ENCODE data around the gene CNKSR3.

The CNKSR3 gene

GRCh38 chr6:154359161-154359574 is 151.3 kb downstream of the CNKSR3 start:
- no peaks in the 10 kb centered on the region for H3K4me1 ChIP-seq (ENCODE audit: low read depth, poor library complexity, severe bottlenecking)
- H2AFZ ChIP-seq (ENCODE audit: low read depth): no peak overlapping the region
- H3K9ac ChIP-seq: no peak overlapping the region
- no peak overlapping the region for H3K4me2 ChIP-seq
- H3K27ac ChIP-seq: no peak overlapping the region
- no peak overlapping the region for H3K4me3 ChIP-seq (IDR thresholded peaks at IDR 0.05; ENCODE audit: insufficient read depth, low read depth, low read length)
- no peaks in the 10 kb centered on the region for H4K20me1 ChIP-seq (ENCODE audit: insufficient read depth)
- no peaks in the 10 kb centered on the region for H3K36me3 ChIP-seq (ENCODE audit: insufficient read depth)
- TF ChIP-seq, protein P1, sequence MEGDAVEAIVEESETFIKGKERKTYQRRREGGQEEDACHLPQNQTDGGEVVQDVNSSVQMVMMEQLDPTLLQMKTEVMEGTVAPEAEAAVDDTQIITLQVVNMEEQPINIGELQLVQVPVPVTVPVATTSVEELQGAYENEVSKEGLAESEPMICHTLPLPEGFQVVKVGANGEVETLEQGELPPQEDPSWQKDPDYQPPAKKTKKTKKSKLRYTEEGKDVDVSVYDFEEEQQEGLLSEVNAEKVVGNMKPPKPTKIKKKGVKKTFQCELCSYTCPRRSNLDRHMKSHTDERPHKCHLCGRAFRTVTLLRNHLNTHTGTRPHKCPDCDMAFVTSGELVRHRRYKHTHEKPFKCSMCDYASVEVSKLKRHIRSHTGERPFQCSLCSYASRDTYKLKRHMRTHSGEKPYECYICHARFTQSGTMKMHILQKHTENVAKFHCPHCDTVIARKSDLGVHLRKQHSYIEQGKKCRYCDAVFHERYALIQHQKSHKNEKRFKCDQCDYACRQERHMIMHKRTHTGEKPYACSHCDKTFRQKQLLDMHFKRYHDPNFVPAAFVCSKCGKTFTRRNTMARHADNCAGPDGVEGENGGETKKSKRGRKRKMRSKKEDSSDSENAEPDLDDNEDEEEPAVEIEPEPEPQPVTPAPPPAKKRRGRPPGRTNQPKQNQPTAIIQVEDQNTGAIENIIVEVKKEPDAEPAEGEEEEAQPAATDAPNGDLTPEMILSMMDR (conservative IDR thresholded peaks at IDR 0.05; ENCODE audit: low read depth, low read length): no peak
- H3K27me3 ChIP-seq (ENCODE audit: insufficient read depth, low read depth): no peaks in the 10 kb centered on the region
- no peaks in the 10 kb centered on the region for H3K79me2 ChIP-seq (ENCODE audit: insufficient read depth, low read depth)

DNA sequence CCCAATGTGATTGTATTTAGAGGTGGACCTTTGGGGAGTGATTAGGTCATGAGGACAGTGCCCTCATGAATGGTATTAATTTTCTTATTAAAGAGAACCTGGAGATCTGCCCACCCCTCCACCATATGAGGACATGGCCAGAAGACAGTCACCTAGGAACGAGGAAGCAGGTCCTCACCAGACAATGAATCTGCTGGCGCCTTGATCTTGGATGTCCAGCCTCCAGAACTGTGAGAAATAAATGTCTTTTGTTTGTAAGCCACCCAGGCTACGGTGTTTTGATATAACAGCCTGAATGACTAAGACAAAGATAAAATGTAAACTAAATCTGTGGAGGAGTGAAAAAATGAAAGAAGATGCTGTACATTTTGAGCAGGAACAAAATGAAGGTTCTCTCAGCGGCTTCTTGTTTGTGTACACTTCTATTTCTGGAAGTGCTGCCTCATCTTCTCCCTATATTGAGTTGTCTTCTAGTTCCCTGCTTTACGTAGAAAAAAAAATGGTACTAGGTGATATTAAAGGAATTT is 152.4 kb downstream of the CNKSR3 start:
- no peaks in the 10 kb centered on the region for H3K4me1 ChIP-seq (ENCODE audit: low read depth, poor library complexity, severe bottlenecking)
- H3K36me3 ChIP-seq (ENCODE audit: insufficient read depth): no peaks in the 10 kb centered on the region
- no peak overlapping the region for H2AFZ ChIP-seq (ENCODE audit: low read depth)
- no peak overlapping the region for H3K4me2 ChIP-seq
- H3K4me3 ChIP-seq (IDR thresholded peaks at IDR 0.05; ENCODE audit: insufficient read depth, low read depth, low read length): no peak overlapping the region
- no peak overlapping the region for H3K27ac ChIP-seq
- H3K9ac ChIP-seq: no peak overlapping the region
- H3K79me2 ChIP-seq (ENCODE audit: insufficient read depth, low read depth): no peaks in the 10 kb centered on the region
- no peaks in the 10 kb centered on the region for H3K27me3 ChIP-seq (ENCODE audit: insufficient read depth, low read depth)
- no peaks in the 10 kb centered on the region for H4K20me1 ChIP-seq (ENCODE audit: insufficient read depth)
- TF ChIP-seq, protein P1 (conservative IDR thresholded peaks at IDR 0.05; ENCODE audit: low read depth, low read length): no peak

DNA sequence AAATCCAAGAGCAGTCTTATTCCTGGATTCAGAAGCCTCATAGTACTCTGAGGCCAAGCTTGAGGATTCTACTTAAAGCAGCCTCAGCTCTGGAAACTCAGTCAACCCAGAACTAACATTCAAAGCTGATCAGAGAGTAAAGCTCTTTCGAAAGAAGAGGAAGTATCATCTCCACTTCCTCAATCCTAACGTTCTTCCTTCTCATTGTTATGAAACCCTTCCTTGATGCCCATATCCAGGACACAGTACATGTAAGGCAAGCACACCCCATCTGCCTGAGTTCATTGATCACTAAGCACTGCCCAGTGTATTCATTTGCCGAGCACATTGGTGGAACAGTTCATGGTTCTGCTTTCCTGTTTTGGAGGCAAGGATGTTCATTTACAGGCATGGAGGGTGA is 153.8 kb downstream of the CNKSR3 start, which contains the start of gene IPCEF1:
Gene IPCEF1 (minus strand): TSS at position 114 of the 400 bp plus-strand sequence. CDS start 90,856 bp downstream, outside the sequence.
- no peaks in the 10 kb centered on the region for H3K79me2 ChIP-seq (ENCODE audit: insufficient read depth, low read depth)
- no peak within 1 kb of the TSS for H3K4me2 ChIP-seq
- no peak within 1 kb of the TSS for H3K4me3 ChIP-seq (IDR thresholded peaks at IDR 0.05; ENCODE audit: insufficient read depth, low read depth, low read length)
- TF ChIP-seq, protein P1 (conservative IDR thresholded peaks at IDR 0.05; ENCODE audit: low read depth, low read length): no peak
- no peak within 1 kb of the TSS for H2AFZ ChIP-seq (ENCODE audit: low read depth)
- H3K27ac ChIP-seq: no peak within 1 kb of the TSS
- no peaks in the 10 kb centered on the region for H4K20me1 ChIP-seq (ENCODE audit: insufficient read depth)
- no peaks in the 10 kb centered on the region for H3K4me1 ChIP-seq (ENCODE audit: low read depth, poor library complexity, severe bottlenecking)
- H3K9ac ChIP-seq: no peak within 1 kb of the TSS
- no peaks in the 10 kb centered on the region for H3K27me3 ChIP-seq (ENCODE audit: insufficient read depth, low read depth)
- no peaks in the 10 kb centered on the region for H3K36me3 ChIP-seq (ENCODE audit: insufficient read depth)

DNA sequence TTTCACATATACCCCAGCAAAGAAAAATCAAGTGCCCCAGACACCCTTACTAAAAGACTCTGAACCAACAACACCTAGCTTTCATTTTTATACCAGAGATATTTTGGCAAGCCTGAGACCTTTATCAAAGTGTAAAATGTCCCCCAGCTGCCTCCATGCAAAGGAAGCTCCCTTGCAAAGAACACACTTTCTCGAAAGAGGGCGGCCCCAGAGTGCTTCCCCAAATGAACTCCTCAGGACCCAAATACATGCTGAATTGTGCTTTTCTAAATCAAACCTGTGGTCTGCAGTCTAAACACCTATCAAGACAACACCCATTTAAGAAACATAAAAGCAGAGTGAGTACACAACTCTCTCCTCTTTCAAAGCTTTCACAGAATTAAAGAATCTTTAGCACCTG is 154.4 kb downstream of the CNKSR3 start:
- no peaks in the 10 kb centered on the region for H4K20me1 ChIP-seq (ENCODE audit: insufficient read depth)
- H3K4me3 ChIP-seq (IDR thresholded peaks at IDR 0.05; ENCODE audit: insufficient read depth, low read depth, low read length): no peak overlapping the region
- TF ChIP-seq, protein P1 (conservative IDR thresholded peaks at IDR 0.05; ENCODE audit: low read depth, low read length): no peak
- no peak overlapping the region for H3K27ac ChIP-seq
- no peaks in the 10 kb centered on the region for H3K4me1 ChIP-seq (ENCODE audit: low read depth, poor library complexity, severe bottlenecking)
- H3K36me3 ChIP-seq (ENCODE audit: insufficient read depth): no peaks in the 10 kb centered on the region
- no peaks in the 10 kb centered on the region for H3K27me3 ChIP-seq (ENCODE audit: insufficient read depth, low read depth)
- no peak overlapping the region for H3K9ac ChIP-seq
- no peak overlapping the region for H3K4me2 ChIP-seq
- H2AFZ ChIP-seq (ENCODE audit: low read depth): no peak overlapping the region
- no peaks in the 10 kb centered on the region for H3K79me2 ChIP-seq (ENCODE audit: insufficient read depth, low read depth)

All from KMS-11 (cell line).